GM19035 (cell line): ENCODE data around the gene ZBP1.
"Not testable (repeated sequence)": the region's sequence is repeated elsewhere in the genome, so short reads cannot be mapped to it uniquely, and the experiment has no call there.

Source experiments
- ATAC-seq: cut with Tn5 transposase; IDR thresholded peaks from one replicate; pipeline ENCODE4 v1.9.1; 2021; ENCODE audit not compliant: unreplicated experiment

ZBP1 gene

DNA sequence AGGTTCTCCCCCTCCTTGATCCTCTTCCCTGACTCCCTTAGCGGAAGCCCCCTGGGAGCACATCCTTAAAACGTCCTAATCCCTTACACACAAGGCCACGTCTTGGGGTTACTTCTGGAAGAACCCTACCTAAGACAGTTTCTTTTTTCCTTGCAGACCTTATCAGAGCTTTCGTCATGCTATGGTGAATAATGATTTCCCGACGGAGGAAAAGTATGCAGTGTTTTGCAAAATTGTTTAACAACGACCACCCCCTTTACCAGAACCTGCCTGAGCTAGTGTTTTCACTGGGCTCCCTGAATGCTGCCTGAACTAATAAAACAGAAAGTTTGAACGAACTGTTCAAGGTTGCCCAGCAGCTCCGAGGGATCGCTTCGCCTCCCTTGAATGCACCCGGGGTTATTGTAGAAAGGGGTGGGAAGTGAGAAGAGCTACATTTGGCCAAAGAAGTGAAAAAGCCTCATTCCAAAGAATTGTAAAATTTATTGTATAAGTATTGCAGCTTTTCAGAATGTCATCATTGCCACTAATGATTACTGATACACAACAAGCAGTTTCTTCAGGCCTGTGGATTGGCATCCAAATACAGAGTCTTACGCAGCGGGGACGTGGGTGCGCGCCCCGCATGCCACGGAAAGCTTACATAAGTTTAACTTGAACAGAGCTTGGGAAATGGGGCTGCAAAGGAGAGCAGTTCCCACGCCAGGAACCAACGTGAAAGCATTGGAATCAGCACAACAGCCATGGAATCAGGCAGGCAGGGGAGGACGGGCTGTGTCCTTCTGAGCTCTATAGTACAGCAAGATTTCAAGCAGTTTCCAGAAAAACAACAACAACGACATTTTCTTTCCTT is 27.9 kb upstream of the ZBP1 start:
- no peak for ATAC-seq

DNA sequence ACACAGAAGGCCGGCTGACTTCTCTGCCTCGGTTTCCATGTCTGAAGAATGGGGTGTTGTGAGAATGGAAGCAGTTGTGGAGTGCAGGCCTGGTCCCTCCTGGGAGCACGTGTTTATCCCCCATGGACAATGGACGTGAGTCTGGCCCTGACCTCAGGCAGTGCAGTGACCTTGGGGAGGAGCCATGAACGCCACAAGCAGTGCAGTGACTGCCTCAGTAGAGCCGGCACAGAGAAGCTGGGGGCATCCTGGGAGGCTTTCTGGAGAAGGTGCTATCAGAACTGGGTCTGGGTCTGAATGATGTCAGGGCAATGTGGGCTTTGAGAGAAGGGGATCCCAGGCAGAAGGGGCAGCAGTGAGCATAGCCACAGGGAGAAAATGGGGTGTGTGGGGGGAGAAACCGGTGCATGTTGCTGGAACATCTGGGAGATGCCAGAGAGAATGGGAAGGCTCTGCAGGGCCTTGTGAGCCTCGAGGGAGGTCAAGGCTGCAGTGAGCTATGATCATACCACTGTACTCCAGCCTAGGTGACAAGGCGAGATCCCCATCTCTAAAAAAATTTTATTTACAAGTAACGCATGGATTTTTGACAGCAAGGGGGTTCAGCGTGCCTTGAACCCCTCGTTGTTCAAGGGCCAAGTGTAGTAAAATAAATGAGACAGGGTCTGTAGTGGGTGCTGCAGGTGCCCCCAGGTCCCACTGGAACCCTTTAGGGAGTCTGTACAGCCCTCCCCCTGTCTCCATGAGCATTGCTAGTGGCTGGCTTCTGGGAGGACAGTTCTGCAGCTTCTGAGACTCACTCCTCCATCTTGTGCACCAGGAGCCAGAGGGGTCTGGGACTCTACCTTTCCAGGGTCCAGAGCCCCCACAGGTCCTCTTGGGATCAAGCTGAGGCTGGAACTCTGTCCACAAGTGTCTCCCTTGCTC is 27.0 kb upstream of the ZBP1 start:
- no peak for ATAC-seq

DNA sequence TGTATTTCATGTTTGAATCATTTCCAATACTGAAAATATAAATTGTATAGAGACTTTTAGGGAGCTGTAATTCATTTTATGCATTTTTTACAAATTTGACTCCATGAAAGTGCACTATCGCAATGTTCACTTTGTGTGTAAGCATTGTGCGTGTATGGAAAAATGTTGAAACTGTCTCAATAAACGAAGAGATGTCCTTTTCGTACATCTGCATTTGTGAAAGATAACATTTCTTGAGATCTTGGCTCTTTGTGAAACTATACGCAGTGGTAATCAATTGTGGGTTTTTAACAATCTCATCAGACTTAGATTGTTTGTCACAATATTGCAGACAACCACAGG is 18.6 kb upstream of the ZBP1 start:
- no peak for ATAC-seq

DNA sequence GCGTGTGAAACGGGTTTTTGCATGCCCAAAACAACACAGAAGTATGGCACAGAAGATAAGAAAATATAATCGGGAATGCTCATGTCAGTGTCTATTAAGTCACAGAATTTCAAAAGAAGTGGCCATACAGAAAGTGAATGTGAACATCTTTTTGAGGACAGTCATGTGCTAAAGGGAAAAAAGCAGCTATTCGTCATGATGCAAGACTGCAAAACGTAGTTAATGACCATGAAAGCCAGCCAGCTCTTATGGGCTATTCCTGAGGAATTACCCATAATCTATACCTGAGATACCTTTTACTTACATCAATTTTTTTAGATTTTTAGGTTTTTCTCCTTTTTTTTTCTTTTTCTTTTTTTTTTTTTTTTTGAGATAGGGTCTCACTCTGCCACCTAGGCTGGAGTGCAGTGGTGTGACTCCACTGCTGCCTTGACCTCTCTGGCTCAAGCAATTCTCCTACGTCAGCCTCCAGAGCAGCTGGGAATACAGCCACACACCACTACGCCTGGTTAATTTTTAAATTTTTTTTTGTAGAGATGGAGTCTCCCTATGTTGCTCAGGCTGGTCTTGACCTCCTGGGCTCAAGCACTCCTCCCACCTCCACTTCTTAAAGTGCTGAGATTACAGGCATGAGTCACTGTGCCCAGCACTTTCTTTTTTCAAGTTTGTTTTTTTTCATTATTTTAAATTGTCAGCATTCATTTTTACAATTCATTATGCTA is 18.1 kb upstream of the ZBP1 start:
- no peak for ATAC-seq

DNA sequence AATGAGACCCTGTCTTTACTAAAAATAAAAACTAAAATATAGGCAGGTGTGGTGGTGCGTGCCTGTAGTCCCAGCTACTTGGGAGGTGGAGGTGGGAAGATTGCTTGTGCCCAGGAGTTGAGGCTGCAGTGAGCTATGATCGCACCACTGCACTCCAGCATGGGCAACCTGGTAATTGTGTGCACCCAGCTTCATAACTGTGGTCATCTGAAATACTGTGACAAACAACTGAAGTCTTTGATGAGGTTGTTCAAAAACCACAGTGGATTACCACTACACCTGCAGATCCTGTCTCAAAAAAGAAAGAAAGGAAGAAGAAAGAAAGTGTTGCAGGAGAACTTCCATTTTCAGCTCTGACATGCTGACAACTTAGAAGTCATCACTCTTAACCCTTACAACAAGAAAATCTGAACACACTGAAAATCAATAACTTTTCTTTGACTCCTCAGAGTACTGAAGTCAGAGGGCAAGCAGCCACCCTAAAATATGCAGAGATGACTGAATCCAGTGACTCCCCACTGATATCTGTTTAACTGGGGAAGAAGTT is 13.8 kb upstream of the ZBP1 start:
- no peak for ATAC-seq

DNA sequence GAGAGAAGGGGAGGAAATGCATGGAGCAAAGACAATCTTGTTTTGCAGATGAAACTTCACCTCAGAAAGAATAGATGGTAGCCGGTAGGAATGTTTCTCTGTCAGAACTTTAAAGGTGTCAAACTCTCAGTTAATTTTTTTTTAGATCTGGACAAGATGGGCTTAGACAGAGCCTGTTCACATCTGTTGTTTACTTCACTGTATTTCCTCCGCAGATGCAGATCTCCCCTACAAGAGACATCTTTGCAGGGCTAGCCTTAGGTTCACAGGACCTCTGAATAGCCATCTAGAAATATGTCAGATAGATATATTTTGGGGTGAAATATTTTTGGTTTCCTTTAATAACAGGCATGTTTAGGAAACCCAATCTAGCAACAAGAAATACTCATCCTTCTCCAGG is 12.1 kb upstream of the ZBP1 start:
- ATAC-seq, result no peak

DNA sequence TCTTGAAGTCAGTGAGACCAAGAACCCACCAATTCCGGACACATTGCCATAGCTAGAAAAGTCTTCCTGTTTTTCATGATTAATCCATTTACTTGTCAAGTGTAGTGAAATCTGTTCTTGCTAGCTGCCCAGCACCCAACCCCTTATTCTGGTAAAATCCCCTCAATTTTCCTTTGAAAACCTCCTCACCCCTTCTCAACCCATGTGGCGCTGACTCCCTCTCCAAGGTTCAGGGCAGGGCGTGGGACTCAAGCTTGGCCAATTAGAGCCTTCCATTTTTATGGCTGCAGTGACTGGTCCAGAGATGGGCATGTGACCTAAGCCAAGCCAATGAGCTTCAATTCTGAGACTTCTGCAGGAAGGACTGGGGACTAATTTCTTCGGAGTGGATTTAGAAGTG is 9.8 kb upstream of the ZBP1 start:
- no peak for ATAC-seq

DNA sequence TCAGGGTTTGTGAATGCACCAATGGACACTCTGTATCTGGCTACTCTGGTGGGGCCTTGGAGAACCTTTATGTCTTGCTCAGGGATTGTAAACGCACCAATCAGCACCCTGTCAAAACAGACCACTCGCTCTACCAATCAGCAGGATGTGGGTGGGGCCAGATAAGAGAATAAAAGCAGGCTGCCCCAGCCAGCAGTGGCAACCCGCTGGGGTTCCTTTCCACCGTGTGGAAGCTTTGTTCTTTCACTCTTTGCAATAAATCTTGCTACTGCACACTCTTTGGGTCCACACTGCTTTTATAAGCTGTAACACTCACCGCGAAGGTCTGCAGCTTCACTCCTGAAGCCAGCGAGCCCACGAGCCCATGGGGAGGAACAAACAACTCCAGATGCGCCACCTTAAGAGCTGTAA is 9.3 kb upstream of the ZBP1 start:
- not testable (repeated sequence) for ATAC-seq

DNA sequence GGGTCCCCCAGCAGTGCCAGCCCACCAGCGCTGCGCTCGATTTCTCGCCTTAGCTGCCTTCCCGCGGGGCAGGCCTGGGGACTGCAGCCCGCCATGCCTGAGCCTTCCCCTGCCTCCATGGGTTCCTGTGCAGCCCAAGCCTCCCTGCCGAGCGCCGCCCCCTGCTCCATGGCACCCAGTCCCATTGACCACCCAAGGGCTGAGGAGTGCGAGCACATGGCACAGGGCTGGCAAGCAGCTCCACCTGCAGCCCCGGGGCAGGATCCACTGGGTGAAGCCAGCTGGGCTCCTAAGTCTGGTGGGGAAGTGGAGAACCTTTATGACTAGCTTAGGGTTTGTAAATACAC is 8.7 kb upstream of the ZBP1 start:
- ATAC-seq, result not testable (repeated sequence)

DNA sequence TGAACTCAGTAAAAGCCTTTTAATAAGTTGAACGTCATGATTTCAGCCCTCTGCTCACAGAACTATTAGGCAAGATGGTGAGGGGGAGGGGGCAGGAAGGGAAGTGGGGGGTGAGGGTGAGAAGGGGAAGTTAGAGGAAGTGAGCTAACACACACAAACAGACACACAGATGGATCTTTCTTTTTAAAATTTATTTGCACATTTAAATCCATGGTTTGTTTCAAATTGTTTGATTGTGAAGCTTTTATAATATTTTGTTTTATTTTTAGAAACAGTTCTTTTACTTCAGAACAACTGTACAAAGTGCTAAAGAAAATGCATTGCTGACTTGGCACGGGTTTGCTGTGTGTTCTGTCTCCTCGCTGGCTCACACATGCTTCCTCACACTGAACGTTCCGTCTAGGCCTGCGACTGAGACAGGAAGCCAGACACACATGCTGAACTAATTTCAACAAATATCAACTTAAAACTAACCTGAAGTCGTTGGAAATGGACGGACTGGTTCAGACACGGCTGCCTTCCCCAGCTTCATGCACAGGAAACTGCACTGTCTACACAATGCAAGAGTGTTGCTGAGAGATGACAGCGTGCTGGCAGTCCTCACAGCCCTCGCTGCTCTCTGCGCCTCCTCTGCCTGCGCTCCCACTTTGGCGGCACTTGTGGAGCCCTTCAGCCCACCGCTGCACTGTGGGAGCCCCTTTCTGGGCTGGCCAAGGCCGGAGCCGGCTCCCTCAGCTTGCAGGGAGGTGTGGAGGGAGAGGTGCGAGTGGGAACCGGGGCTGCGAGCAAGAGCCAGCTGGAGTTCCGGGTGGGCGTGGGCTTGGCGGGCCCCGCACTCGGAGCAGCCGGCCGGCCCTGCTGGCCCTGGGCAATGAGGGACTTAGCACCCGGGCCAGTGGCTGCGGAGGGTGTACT is 8.1 kb upstream of the ZBP1 start:
- ATAC-seq, result no peak

DNA sequence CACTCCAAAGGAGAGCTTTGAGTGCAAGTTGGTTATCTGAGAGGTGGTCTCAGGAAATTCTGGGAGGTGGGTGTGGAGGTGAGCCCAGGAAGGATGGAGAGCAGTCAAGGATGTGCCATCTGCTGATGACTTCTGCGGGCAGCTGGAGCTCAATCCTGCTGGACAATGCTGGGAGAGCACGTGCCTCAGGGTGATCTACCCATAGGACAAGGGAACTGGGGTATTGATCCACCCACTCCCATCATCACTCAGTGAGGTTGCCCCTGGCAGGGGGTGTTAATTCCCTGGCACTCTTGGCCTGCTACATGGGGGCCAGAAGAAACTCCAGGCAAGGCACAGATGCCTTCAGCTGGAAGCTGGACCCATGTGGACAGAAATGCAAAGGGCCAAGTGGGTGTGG is 7.1 kb upstream of the ZBP1 start:
- no peak for ATAC-seq

DNA sequence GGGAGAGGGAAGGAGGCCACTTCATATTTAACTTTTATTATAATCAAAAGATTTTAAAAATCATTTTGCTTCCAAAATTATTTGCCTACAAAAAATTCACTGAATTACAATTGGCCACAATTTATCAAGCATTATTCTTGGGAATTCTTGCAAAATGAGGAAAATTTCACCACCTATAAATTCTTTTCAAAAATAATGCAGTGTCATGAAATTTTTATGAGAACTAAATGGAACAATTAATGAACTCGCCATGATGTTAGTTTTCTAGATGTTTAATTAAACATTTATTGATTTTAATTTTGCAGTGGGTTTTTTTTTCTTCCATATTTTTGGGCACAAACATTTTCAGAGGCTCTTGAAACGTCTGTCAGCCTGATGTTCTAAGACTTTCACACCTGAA is 5.8 kb upstream of the ZBP1 start:
- no peak for ATAC-seq

DNA sequence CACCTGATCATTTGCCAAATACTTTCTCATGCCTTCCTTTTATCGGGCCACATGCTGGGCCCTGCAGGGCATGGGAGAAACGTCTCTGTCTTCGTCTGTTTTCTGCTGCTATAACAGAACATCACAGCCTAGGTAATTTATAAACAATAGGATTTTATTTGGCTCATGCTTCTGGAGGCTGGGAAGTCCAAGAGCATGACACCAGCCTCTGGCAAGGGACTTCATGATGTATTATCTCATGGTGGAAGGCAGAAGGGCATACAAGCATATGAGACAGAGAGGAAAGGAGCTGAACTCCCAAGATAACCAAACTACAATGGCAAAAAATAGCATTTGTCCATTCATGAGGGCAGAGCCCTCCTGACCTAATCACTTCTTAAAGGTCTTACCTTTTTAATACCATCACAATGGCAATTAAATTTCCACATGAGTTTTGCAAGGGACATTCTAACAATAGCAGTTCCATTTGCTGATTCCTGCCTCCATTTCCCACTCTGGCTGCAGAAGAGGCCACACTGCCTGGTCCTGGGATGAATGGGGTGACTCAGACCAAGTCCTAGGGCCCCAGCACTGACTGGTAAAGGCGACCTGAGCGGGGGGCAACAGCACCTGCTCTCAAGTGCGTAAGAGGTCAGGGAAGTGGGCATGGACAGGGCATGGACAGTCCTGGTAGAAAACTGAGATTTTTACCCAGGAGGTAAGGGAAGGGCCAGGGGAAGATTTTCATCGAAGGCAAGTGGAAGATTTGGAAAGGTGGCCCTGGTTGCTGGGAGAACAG is 5.1 kb upstream of the ZBP1 start:
- no peak for ATAC-seq

DNA sequence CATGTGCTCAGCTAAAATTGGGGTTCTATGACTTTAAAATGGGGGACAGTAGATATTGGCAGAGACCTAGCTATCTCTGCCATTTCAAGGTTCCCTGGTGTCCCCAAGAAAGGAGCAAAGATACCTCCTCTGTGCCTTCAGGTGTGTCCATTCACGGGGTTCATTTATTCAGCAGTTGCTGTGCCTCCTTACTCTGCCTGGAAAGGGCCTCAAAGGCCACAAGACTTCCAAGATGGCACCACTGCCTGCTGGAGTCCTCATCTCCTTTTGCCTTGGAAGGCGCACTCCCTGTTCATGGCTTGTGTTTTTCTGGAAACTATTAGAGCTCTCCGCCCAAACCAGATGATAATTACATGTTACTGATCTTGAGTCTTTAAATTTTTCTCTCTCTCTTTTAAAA is 3.9 kb upstream of the ZBP1 start:
- no peak for ATAC-seq

DNA sequence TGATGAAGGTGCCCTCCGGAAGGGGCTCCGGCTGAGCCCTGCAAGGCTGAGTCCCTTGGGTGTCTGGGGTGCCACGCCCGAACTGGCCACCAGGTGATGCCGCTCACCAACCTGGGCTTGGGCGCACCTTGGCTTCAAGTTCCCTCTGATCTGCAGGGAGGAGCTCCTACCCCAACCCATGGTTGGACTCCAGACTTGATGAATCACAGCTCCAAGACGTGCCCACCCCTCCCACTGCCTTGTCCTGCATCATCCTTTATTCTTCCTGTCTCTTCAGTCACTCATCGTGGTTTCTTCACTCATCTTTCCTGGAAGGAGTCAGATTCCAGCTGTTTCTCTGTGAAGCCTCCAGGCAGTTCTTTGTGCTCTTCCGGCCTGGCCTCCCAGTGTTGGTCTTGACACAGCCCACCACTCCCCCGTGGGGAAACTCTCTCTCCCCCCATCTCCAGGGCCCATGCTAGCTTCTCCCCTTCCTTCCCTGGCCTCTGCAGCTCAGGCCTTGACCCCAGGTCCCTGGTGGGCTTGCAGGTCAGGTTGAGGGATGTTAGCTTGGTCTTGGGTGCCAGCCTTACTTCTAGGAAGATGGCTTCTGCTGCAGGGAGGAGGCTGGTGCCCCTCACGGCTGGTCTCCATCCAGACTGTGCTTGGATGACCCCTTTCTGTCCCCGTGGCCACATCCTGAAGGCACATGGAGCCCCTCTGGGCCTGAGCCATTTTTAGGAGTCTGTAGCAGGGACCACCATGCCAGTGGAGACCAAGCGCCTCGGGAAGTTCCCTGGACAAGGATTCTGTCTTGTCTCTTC is 2.6 kb upstream of the ZBP1 start:
- ATAC-seq, result no peak

DNA sequence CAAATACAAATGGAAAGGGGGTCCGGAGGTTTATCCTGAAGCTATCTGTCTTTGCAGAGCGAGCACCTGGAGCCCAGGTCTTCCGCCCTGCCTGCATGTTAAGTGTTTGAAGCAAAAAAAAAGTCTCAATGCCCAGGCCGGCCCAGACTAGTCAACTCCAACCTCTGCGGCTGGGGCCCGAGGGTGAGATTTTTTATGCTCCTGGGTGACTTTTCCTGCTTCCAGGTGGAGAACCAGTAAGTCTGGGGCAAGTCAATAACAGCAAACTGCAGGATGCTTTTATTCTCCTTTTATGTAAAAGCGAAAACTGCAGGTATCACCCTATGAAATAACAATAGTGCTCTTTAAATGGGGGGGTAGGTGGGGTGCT is 2.0 kb upstream of the ZBP1 start:
- no peak for ATAC-seq

DNA sequence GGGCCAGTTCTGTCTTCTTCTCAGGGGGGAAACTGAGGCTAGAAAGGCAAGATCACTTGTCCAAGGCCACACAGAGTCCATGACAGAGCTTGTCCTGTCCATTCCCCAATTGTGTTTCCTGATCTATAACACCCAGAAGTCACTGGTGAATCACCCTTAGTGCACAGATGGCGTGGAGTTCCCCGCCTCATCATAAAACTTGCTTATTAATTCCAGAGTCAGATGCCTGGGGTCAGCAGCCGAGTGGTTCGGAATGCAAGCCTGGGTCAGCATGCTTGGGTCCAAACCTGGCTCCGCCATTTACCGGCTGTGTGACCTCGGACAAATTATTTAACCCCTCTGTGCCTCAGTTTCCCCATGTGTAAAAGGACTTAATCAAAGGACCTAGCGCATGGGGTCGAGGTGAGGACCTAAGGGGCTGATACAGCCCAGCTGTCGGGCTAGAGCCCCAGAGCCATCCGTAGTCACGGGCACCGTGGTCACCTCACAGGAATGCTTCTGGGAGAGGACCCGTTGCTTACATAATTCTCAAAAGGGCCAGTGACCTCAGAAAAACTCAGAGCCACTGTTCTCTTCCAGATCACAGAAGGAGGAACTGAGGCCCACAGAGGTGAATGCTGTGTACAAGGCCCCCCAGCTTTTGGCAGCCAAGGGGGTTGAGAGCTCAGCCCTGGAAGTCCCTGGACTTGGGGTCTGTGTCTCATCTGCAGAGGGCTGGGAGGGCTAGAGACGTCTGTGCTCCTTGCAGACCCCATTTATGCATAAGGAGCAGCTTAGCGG is 1.4 kb upstream of the ZBP1 start:
- ATAC-seq, result no peak

DNA sequence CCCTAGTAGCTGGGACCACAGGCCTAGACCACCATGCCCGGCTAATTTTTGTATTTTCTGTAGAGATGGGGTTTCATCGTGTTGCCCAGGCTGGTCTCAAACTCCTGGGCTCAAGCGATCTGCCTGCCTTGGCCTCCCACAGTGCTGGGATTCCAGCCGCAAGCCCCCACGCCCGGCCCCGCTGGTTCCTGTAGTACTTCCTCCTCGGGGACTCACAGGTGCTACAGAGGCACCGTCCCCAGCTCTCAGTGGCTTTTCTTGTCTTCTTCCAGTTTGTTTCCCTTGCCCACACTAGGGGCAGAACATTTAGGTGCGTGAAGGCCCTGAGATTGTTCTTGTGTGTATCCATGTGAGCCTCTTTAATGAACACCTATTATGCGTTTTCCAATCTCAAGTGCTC is 773 bp upstream of the ZBP1 start:
- no peak for ATAC-seq
